HG02678 (cell line): ENCODE results near the gene IL16.
"Not testable (repeated sequence)": the region's sequence is repeated elsewhere in the genome, so short reads cannot be mapped to it uniquely, and the experiment has no call there.

Experiments
- ATAC-seq: cut with Tn5 transposase; IDR thresholded peaks from one replicate; pipeline ENCODE4 v1.9.1; 2021; ENCODE audit warnings: mild to moderate bottlenecking, moderate library complexity; ENCODE audit not compliant: unreplicated experiment

IL16 gene

DNA sequence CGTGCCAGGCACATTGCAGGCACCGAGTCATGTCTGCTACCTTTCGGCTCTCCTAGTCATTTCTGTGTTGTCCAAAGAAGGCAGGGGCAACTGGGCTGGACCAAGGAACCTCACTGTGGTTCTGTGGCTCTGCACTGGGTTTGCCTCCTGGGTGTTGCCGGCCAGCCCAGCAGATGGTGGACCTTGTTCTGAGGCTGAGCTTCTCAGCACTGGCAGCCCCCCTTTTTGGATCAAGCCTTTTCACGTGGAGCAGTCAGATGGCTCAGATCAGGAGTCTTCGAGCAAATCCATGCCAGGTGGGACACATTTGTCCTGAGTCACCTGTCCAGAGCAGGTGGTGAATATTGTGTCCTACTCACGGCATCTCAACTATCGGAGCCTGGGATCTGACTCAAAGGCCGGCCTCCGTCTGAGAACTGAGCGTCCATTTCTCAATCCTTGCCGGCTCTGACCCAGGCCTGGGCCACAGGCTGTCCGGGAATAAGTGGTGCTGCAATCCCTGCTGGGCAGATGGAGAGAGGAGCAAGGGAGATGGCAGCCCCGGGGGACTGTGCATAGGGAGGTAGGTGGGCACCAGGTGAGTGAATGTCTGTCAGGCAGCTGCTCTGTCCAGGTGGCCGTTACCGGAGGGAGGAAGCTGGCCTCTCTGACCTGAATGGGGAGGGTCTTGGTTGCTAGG lies at the start of gene IL16:
Gene IL16 (plus strand): TSS at position 304 of the 679 bp plus-strand sequence. CDS start 28,521 bp downstream, outside the sequence.
- no peak for ATAC-seq

DNA sequence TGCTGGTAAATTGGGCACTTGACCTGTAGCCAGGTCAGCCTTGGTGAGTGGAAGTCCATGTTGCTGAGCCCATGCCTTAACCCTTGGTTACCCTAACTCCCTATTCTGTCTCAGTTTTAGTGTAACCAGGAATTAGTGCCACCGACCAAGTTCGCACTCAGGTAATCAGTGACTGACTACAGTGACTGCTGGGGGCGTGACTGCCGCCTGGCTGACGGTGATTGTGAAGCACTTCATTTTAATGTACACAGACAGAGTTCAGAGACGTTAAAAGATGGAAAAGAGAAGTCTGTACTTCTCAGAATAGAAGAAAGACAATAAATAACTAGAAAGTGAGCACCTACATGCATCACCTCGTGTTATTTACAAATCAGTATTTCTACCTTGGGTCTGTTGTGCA lies 45.3 kb upstream of the IL16 start:
- ATAC-seq: no peak

DNA sequence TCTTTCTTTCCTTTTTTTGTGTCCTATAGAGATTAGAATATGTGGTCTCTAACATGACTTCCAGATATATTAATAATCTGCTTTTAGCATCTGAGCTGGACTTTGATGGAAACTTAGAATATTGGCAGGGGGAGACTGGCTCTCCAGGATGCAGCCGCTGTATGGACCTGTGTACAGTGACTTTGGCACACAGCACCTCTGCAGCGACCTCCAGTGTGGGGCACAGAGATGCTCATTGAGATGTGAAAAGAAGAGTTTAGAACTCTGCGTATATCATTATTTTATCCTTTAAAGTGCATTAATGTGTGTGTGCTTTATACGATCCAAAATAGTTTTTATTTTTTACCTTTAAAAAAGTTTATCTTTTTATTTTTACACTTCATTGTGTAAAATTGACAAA lies 44.3 kb upstream of the IL16 start:
- ATAC-seq: no peak

DNA sequence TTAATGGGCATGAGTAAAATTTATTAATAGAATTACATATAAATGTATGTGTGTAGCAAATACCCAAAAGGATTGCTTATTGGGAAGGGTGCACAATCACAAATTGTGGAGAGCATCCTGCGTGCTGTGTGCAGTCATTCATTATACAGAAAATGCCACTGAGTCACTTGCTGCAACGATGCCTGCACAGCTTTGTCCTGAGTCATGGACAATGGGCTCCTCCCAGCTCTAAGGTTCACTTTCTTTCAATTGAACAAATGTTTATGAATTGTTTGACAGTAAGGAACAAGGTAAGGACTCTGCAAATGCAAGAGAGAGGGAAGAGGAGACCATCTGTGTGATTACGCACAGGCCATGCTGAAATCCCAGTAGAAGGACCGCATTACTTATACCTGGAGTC lies 43.9 kb upstream of the IL16 start:
- no peak for ATAC-seq

DNA sequence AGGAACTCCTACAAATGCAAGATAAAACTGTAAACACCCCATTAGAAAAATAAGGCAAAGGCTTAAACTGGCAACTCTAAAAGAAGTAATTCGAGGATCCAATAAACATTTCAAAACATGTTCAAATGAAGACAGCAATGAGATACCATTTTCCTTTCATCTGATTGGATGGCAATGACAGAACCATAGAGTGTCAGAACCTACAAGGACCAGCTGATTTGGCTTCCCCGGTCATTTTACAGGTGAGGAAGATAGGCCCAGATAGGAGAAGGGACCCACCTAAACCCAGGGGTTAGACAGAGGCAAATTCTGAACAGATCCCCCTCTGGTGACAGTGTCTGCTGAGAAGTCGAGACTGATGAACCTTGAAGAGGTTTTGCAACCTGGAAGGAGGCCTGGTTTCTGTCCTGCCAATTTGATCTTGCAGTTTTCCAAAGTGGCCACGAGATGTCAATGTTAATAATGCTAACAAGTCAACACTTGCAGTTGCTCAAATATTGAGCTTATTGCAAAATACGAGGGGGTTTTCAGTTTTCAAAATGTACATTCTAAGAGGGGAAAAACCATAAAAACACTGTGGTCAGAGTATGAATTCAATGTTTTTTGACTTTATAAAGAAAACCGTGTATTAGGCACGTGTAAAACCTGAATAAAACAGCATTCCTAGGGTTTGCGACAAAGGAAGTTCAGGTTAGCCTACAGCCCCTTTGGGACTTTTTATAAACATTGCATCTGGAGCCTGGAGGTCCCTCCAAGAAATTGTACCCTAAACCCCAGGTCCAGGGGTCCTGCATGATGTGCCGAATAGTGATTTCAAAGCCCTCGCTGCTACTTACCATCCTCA lies 41.1 kb upstream of the IL16 start:
- ATAC-seq: no peak

DNA sequence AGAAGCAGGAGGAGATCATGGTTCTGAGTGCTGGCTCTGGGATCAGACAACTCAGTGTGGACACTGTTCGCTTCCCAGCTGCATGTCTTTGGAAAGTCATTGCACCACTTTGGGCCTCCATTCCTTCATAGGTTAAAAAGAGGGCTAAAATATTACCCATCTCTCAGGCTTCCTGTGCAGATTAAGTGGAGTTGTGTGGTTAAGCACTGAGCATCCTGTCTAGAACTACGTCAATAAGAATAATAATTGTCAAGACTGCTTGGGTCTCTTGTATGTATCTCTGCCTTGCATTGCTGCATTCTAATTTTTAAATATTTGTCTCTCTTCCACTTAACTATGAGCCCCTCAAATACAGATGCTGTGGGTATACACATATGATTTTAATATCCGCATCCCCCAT lies 40.4 kb upstream of the IL16 start:
- no peak for ATAC-seq

DNA sequence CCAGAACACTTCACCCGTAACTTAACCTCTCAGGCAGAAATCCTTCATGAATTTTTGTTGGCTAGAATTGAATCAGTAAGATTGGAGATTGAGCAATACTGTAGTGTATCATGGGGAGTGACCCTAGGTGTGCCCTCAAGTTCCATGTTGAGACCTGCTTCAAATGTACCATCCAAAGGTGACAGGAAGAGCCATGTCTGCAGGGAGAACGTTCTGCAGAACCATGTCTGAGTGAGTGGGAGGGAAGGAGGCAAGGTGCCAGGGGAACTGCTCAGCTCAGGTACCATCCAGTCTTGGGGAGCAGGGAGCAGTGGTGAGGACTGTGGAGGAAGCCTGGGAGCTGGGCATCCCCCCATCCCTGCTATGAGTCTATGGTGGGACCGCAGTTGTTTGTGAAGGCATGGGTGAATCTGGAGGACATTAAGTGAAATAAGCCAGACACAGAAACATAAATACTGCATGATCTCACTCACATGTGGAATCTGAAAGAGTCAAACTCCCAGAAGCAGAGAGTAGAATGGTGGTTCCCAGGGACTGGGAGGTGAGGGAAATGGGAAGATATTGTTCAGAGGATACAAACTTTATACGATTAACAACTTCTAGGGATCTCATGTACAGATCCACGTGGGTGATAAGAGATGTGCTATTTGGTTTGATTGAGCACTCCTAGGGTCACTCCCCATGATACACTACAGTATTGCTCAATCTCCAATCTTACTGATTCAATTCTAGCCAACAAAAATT lies 39.3 kb upstream of the IL16 start:
- no peak for ATAC-seq

DNA sequence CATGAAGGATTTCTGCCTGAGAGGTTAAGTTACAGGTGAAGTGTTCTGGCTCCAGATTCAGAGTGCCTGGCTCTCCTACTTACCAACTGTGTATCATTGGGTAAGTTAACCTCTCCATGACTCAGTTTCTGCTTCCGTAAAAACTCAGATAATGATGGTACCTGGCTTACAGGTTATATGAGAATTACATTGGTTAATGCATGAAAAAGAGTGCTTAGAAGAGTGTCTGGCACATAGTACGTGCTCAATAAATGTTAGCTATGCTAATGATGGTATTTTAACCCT lies 38.8 kb upstream of the IL16 start:
- ATAC-seq: no peak

DNA sequence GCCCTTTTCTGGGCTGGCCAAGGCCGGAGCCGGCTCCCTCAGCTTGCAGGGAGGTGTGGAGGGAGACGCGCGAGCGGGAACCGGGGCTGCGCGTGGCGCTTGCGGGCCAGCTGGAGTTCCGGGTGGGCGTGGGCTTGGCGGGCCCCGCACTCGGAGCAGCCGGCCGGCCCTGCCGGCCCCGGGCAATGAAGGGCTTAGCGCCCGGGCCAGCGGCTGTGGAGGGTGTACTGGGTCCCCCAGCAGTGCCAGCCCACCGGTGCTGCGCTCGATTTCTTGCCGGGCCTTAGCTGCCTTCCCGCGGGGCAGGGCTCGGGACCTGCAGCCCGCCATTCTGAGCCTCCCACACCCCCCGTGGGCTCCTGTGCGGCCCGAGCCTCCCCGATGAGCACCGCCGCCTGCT lies 38.1 kb upstream of the IL16 start:
- not testable (repeated sequence) for ATAC-seq

DNA sequence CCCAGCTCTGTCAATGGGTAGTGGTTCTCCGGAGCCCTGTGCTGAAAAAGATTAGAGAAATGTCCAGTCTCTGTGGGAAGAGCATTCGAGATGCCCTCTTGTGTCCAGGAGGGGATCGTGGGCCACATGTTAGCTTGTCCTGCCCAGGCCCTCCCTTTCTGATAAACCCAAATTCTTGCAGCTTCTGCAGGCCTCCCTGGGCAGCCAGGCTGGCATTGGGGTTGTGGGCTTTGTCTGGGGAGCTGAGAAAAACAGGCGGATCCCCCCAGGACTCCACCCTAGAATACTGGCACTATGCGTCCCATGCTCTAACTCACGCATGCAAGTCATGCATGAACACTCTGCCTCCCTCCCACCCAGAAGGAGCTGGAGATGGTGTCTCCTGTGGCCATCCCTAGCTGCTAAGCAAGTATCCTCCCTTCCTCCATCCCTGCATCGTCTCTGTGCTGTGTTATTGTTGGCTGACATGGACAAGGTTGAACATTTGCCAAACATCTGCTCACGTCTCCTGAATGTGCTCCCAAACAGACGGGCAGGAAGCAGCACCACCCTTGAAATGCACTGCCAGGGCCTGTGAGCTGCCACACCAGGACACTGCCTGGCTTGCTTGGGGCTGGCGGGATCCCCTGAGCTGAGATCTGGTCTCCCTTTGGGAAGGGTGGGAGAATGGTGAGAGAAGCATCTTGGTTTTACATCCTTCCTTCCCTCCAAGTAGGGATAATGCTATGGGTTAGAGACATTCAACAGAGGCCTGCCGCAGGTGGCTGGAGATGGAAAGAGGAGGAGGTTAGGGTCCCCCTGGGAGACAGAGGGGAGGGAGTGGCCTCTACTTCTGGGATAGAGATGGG lies 36.1 kb upstream of the IL16 start:
- no peak for ATAC-seq

DNA sequence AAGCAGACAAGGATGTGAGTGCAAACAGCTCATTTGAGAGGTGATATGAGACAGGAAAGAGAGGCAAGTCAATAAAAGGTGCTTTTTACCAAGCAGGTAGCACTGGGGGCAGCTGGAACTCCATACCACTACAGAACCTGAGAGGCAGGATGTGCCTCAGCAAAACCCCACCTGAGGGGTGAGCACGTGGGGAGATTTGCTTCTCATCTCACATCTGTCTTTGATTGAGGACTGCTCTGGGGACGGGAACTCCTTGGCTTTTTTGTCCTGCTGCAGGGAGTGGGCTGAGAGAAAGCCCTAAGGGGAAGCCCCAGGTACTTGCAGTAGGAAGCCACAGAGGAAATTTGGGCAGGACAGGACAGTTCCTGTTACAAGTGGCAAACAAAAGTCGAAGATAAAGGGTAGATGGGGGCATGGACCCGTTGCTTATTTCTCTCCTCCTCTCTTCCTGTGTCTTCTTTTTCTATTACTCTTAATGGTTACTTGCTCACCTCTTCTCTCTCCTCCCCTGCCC lies 35.5 kb upstream of the IL16 start:
- ATAC-seq: no peak

DNA sequence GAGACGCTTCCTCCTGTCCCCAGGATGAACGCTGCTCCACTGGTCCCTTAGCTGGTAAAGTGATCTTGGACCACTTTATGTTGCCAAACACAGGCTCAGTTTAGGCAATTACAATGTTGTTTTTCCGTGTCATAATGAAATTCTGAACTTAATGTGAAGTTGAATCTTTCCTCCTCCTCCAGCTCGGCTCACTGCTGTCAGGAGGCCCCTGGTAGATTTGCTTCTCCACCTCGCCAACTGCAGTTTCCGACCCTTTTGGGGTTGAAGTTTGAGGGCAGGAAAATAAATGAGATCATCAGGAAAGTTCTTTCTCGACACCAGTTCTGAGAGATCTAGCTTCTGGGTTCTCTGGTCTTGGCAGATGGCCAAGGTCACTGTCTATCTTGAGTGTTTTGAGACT lies 34.8 kb upstream of the IL16 start:
- ATAC-seq: no peak

DNA sequence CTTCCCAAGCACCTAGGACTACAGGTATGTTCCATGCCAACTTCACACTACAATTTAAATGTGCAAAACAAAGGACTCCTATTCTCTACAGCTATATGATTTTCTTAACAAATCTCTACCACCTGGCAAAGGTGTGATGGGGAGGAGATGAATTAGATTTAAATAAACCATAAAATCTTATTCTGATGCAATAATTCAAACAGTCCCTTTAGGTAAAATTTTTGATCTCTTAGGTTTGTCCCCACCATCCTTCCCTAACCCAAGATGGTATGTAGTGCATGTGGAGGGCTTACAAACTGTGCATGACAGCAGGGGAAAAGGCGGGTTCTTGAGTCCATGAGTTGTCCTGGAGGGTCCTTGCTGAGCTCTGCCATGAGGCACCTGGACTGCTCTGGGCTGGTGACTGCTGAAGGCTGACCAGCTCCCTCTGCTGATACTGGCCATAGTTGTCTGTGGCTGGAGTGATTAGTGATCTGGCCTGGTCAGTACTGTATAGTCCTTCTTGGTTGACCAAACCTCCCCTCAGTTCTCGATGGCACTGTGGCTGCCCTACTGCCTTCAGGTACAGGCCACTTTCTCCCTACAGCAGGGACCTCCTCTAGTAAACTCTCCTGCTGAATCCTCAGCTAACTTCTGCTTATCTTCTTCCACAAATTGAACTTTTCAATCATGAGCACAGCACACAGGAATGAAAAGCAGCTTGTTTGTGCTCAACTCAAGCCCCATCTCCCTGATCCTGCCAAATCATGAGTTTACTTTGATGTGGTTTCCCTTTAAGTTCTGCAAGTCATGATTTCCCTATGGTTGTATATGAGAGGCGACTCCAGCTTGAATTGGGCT lies 32.5 kb upstream of the IL16 start:
- ATAC-seq: no peak

DNA sequence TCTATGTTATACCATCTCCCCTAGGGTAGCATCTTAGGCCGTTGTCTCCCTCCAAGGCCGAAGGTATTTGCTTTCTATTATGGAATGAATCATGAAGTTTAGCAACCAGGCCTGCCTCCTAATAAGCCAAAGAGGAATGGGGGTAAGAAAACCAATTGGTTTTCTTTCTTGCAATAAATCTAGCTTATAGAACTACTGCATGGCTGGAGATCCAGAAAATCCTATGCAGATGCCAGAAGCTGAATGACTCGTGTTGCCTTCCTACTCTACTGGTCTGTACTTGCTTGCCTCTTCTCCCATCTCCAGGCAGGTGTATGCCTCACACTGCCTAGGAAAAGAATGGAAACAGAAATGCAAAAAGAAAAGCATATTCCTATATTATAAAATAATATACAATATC lies 31.1 kb upstream of the IL16 start:
- no peak for ATAC-seq

DNA sequence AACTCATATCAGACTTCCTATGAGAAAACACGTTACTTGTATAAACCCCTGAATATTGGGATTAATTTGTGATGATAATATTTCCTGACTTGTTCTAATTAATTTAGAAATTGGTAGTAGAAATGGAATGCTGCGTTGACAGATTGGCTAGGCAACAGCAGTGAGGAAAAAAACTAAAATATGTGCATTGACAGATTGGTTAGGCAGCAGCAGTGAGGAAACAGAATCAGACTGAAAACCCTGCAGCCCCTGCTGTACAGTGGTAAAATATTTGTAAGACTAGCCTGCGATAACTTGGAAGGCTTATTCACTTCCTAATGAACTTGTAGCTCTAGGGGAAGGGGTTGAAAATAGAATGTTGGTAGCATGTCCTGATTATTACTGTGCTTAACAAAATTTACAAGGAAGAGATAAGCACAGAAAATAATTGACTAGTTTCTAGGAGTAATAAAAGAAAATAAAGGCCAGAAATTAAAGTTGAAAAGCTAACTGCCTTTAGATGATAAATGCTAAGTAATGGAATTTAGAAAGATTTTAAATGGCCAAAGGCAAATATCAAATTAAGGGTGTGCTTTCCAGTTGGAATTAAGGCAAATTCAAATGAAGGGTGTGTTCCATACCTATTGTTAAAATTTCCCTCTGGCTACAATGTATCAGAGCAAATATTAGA lies 29.9 kb upstream of the IL16 start:
- ATAC-seq: no peak

DNA sequence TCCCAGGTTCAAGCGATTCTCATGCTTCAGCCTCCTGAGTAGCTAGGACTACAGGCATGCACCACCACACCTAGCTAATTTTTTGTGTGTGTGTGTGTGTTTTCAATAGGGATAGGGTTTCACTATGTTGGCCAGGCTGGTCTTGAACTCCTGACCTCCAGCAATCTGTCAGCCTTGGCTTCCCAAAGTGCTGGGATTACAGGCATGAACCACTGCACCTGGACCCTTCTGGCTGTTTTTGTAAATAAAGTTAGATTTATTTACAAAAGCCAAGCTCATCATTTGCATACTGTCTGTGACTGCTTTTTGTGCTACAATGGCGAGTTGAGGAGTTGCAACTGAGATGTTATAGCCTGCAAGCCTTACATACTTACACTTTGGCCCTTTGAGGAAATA lies 28.6 kb upstream of the IL16 start:
- ATAC-seq: no peak

DNA sequence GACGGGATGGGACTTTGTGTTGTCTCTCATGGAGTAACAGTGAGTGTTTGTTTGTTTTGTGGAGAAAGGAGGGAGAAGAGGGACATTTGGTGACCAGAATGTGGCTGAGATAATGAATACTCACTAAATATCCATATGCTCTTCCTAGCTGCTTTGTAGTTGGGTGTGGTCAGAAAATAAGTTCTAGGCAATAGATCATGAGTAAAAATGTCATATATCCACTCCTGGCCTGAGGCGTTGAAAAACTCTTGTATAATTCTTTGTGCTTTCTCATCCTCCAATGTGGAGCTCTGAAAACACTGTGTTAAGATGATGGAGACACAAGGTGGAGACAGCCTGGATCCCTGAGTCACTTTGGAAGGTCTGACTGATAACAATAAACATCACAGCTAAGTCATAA lies 28.0 kb upstream of the IL16 start:
- ATAC-seq: no peak

DNA sequence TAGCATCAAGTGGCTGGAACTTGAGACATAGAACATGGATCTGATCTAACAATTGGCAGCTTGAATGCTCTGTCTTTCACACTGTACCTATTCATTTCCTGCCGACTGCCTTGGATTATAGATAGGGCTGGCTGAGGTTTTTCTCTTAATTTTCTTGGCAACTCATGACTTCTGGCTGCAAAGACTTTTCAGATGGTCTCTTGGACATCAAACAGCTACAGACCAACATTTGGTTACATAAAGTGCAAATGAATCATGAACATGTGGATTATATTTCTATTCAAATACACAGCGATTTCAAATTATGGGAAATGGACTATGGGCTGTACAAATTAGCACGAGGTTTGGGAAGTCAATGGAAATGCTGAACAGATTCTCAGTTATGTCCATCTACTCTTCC lies 26.2 kb upstream of the IL16 start:
- no peak for ATAC-seq

DNA sequence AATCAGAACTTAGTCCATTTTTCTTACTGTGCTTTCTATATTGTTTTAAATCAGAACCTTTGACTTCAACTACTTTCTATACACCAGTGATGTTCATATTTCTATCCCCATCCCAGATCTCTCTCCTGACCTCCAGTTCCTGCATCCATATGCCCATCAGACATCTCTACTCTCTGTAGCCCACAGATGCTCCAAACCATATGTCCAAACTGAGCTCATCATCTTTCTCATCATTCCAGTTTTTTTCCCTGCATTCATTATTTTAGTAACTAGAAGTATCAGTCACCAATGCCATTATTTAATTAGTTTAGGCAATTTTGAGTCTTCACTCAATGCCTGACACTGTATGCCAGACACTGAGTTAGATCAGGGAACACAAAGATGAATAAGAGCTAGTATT lies 25.4 kb upstream of the IL16 start:
- no peak for ATAC-seq
